GM23338 (cell line): ENCODE measurements around the gene PLA2G5. TPM values are rescaled to one million over a fixed set of nuclear protein-coding genes. Genes with fewer than 3 reads are reported as not detected.

Experiments
- ATAC-seq: fragments of 200-7000 bp; cut with Tn5 transposase; 3 replicates; pipeline ENCODE4 v1.9.1; 2020
- DNase-seq: peaks from one replicate; pipeline ENCODE4 v3.0.0-alpha.2; 2015; ENCODE audit warnings: low spot score
- H2AFZ ChIP-seq: fragments of 200-600 bp; sonication (generic); 2 replicates; pipeline ENCODE4 v1.8.0; 2016; ENCODE audit warnings: antibody characterized with exemption, mild to moderate bottlenecking, moderate library complexity
- H3F3A ChIP-seq: fragments of 200-600 bp; sonication (generic); replicated peaks from 2 replicates; pipeline ENCODE4 v1.8.0; 2017; ENCODE audit warnings: antibody characterized with exemption, mixed run types, low read depth
- H3K27ac ChIP-seq: fragments of 200-600 bp; sonication (generic); 2 replicates; pipeline ENCODE4 v1.6.1; 2016; ENCODE audit warnings: low read depth
- H3K27me3 ChIP-seq: fragments of 200-600 bp; sonication (generic); 2 replicates; pipeline ENCODE4 v1.8.0; 2016; ENCODE audit warnings: mild to moderate bottlenecking, mixed run types, moderate library complexity; ENCODE audit not compliant: insufficient read depth
- H3K36me3 ChIP-seq: fragments of 200-600 bp; sonication (generic); 2 replicates; pipeline ENCODE4 v1.8.0; 2016; ENCODE audit warnings: mild to moderate bottlenecking; ENCODE audit not compliant: insufficient read depth
- H3K4me1 ChIP-seq: fragments of 200-600 bp; sonication (generic); 2 replicates; pipeline ENCODE4 v1.8.0; 2016; ENCODE audit warnings: mild to moderate bottlenecking, moderate library complexity; ENCODE audit not compliant: insufficient read depth
- H3K4me2 ChIP-seq: fragments of 200-600 bp; sonication (generic); 2 replicates; pipeline ENCODE4 v1.7.1; 2017; ENCODE audit warnings: mixed run types
- H3K4me3 ChIP-seq: fragments of 200-600 bp; sonication (generic); 2 replicates; pipeline ENCODE4 v1.6.1; 2016; ENCODE audit warnings: mixed run types
- H3K79me2 ChIP-seq: fragments of 200-600 bp; sonication (generic); replicated peaks from 2 replicates; pipeline ENCODE4 v1.8.0; 2017; ENCODE audit warnings: mild to moderate bottlenecking; ENCODE audit not compliant: insufficient read depth
- H3K9me2 ChIP-seq: fragments of 200-600 bp; sonication (generic); 2 replicates; pipeline ENCODE4 v1.8.0; 2017; ENCODE audit not compliant: insufficient read depth
- H4K20me1 ChIP-seq: fragments of 200-600 bp; sonication (generic); replicated peaks from 2 replicates; pipeline ENCODE4 v1.8.0; 2017; ENCODE audit warnings: mild to moderate bottlenecking; ENCODE audit not compliant: insufficient read depth
- H3K27ac Mint-ChIP-seq: 2 replicates; pipeline ENCODE4 v1.8.0; 2020; ENCODE audit warnings: inconsistent platforms, mild to moderate bottlenecking, moderate library complexity, mixed read lengths
- H3K27me3 Mint-ChIP-seq: 3 replicates; pipeline ENCODE4 v1.8.0; 2022; ENCODE audit warnings: low read depth, mild to moderate bottlenecking, moderate library complexity, mixed read lengths, inconsistent platforms; ENCODE audit not compliant: insufficient read depth, poor library complexity
- H3K36me3 Mint-ChIP-seq: 3 replicates; pipeline ENCODE4 v1.8.0; 2021; ENCODE audit warnings: low read depth, mild to moderate bottlenecking, inconsistent platforms, moderate library complexity, mixed read lengths
- H3K4me1 Mint-ChIP-seq: 3 replicates; pipeline ENCODE4 v1.8.0; 2020; ENCODE audit warnings: mild to moderate bottlenecking, inconsistent platforms, mixed read lengths
- H3K4me3 Mint-ChIP-seq: 3 replicates; pipeline ENCODE4 v1.8.0; 2021; ENCODE audit warnings: moderate library complexity, mild to moderate bottlenecking, inconsistent platforms, mixed read lengths
- H3K9me3 Mint-ChIP-seq: 3 replicates; pipeline ENCODE4 v1.8.0; 2020; ENCODE audit warnings: moderate library complexity, mild to moderate bottlenecking, inconsistent platforms, mixed read lengths
- CREB1 ChIP-seq: fragments of 250-450 bp; sonication (Bioruptor Pico); IDR thresholded peaks from 2 replicates; pipeline ENCODE4 v1.5.0; 2020; ENCODE audit warnings: low read depth, mild to moderate bottlenecking, moderate library complexity
- CTCF ChIP-seq, 2 experiments: fragments of 200-600 bp in 1 of 2; sonication (generic) in 1 of 2; conservative IDR thresholded peaks; 2 replicates each; pipeline versions ENCODE4 v1.5.1 to v1.6.1; 2016 to 2017; ENCODE audit warnings: antibody characterized with exemption in 2 of 2, low read depth in 2 of 2, mild to moderate bottlenecking in 2 of 2, moderate library complexity in 1 of 2
- POLR2AphosphoS5 ChIP-seq: IDR thresholded peaks from 2 replicates; pipeline ENCODE4 v1.6.1; 2016; ENCODE audit warnings: antibody characterized with exemption, low read depth
- ZNF331 ChIP-seq: fragments of 250-450 bp; sonication (Bioruptor Pico); IDR thresholded peaks from 2 replicates; pipeline ENCODE4 v1.5.0; 2020; ENCODE audit warnings: low read depth, mild to moderate bottlenecking, moderate library complexity
- polyA plus RNA-seq: library from polyadenylated mRNA; unstranded; fragments of >200 nt; fragmentation: Nextera tagmentation; extraction: Ambion mirVana; gene quantifications from 2 replicates; pipeline ENCODE4 v1.2.1, GENCODE V29; 2016
- total RNA-seq: library from RNA; depleted of rRNA; stranded (reverse); fragments of >200 nt; shearing (Covaris generic); gene quantifications from 2 replicates; pipeline ENCODE4 v1.2.3, GENCODE V29; 2014
- TF ChIP-seq, protein P1 (sequence below): IDR thresholded peaks from 2 replicates; pipeline ENCODE4 v1.6.1; 2016; ENCODE audit warnings: antibody characterized with exemption
- TF ChIP-seq, protein P2 (sequence below): IDR thresholded peaks from one replicate; pipeline ENCODE4 v1.6.1; 2018; ENCODE audit warnings: antibody characterized with exemption; ENCODE audit not compliant: unreplicated experiment

The PLA2G5 gene
- total and polyA plus RNA-seq, 2 experiments from 2014 or later, result not detected

DNA sequence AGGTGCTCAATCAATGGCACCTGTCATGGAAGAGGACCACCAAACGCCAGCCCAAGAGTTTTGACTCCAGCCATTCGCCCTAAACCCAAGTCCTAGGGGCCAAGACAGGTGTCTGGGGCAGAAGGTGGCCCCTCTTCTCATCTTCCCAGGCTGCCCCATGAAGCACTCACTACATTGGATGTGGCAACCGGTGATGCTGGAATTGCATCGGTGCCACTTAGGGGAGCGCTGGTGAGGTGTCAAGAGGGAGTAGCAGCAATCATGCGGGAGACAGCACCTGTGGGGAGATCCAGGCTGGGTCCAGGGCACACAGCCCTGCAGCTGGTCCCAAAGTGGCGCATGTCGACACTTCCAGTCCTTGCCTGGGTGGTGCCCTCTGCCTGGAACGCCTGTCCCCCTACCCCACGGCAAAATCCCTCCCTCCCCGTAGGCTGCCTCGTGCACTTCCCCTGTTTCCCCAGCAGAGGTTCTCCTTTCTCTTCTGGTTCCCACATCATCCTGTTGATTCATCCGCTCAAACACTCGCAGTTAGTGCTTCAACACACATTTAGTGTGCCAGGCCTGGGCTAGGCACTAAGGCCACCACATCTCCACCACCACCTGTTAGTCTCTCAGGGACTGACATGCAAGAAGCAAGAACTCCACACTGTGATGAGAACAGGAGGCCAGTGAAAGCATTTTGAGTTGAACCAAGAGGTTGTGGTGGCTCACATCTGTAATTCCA is 30.8 kb downstream of the PLA2G5 start:
- Mint-ChIP-seq H3K27ac (no peak overlapping the region), H3K36me3 (peaks cover 35% of the 10 kb centered on the region; the same call in 2 of the 3 replicates), H3K9me3 (peaks cover 37% of the 10 kb centered on the region), H3K27me3 (peaks cover 3% of the 10 kb centered on the region), H3K4me1 (0 out of 3 replicates have a peak, but pooled peaks cover 2% of the 10 kb centered on the region), H3K4me3 (no peak overlapping the region)
- 0 out of 2 replicates have a peak overlapping the region, but pooled peaks have one; percentile 53 for H2AFZ ChIP-seq
- no peaks in the 10 kb centered on the region; the same call in 1 of the 2 replicates for H3K4me1 ChIP-seq
- no peak overlapping the region for H3K27ac ChIP-seq
- H3K9me2 ChIP-seq, result no peaks in the 10 kb centered on the region
- no peaks in the 10 kb centered on the region for H3K27me3 ChIP-seq
- no peaks in the 10 kb centered on the region; the same call in 1 of the 2 replicates for H3K36me3 ChIP-seq
- no peak overlapping the region for H3K4me3 ChIP-seq
- TF ChIP-seq CTCF (conservative IDR thresholded peaks at IDR 0.05; ENCODE audit: low read depth in 2 of 2), result peak; percentile 74 to 87
- no peak for TF ChIP-seq CREB1 (CRISPR knock-in tag)
- no peaks in the 10 kb centered on the region for H3F3A ChIP-seq
- peak; percentile 86 for DNase-seq
- H4K20me1 ChIP-seq, result no peaks in the 10 kb centered on the region
- H3K4me2 ChIP-seq, result no peak overlapping the region
- no peaks in the 10 kb centered on the region for H3K79me2 ChIP-seq
- peak; percentile 99 for ATAC-seq

GRCh38 chr1:20102875-20103274 is 32.9 kb downstream of the PLA2G5 start:
- H3F3A ChIP-seq, result no peaks in the 10 kb centered on the region
- Mint-ChIP-seq H3K27ac (no peak overlapping the region), H3K36me3 (peaks cover 17% of the 10 kb centered on the region; the same call in 2 of the 3 replicates), H3K27me3 (no peaks in the 10 kb centered on the region), H3K9me3 (peaks cover 21% of the 10 kb centered on the region), H3K4me3 (no peak overlapping the region), H3K4me1 (0 out of 3 replicates have a peak, but pooled peaks cover 2% of the 10 kb centered on the region)
- no peaks in the 10 kb centered on the region; the same call in 1 of the 2 replicates for H3K4me1 ChIP-seq
- no peak for ATAC-seq
- H4K20me1 ChIP-seq, result no peaks in the 10 kb centered on the region
- no peak overlapping the region for H2AFZ ChIP-seq
- no peak for DNase-seq
- H3K4me2 ChIP-seq, result no peak overlapping the region
- H3K27ac ChIP-seq, result no peak overlapping the region
- no peaks in the 10 kb centered on the region for H3K27me3 ChIP-seq
- H3K4me3 ChIP-seq, result no peak overlapping the region
- no peak for TF ChIP-seq ZNF331 (CRISPR knock-in tag)
- TF ChIP-seq, protein P1, sequence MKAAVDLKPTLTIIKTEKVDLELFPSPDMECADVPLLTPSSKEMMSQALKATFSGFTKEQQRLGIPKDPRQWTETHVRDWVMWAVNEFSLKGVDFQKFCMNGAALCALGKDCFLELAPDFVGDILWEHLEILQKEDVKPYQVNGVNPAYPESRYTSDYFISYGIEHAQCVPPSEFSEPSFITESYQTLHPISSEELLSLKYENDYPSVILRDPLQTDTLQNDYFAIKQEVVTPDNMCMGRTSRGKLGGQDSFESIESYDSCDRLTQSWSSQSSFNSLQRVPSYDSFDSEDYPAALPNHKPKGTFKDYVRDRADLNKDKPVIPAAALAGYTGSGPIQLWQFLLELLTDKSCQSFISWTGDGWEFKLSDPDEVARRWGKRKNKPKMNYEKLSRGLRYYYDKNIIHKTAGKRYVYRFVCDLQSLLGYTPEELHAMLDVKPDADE, result no peak
- H3K36me3 ChIP-seq, result no peaks in the 10 kb centered on the region
- no peaks in the 10 kb centered on the region for H3K9me2 ChIP-seq
- no peaks in the 10 kb centered on the region for H3K79me2 ChIP-seq

DNA sequence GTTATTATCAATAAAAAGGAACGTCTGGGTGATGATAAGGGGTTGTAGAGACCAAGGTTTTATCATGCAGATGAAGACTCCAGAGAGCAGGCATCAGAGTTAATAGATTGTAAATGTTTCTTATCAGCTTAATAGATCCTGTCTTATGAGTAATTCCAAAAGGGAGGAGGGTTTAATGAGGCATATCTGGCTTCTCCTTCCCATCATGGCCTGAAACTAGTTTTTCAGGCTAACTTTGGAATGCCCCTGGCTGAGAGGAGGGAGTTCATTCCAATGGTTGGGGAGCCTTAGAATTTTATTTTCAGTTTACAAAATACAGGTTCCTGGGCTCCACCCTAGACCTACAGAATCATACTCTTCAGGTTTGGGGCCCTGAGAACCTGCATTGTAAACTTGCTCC is 35.9 kb downstream of the PLA2G5 start:
- H3K27ac Mint-ChIP-seq, result no peak overlapping the region
- H3K4me1 Mint-ChIP-seq, result peaks cover 11% of the 10 kb centered on the region
- TF ChIP-seq, protein P2, sequence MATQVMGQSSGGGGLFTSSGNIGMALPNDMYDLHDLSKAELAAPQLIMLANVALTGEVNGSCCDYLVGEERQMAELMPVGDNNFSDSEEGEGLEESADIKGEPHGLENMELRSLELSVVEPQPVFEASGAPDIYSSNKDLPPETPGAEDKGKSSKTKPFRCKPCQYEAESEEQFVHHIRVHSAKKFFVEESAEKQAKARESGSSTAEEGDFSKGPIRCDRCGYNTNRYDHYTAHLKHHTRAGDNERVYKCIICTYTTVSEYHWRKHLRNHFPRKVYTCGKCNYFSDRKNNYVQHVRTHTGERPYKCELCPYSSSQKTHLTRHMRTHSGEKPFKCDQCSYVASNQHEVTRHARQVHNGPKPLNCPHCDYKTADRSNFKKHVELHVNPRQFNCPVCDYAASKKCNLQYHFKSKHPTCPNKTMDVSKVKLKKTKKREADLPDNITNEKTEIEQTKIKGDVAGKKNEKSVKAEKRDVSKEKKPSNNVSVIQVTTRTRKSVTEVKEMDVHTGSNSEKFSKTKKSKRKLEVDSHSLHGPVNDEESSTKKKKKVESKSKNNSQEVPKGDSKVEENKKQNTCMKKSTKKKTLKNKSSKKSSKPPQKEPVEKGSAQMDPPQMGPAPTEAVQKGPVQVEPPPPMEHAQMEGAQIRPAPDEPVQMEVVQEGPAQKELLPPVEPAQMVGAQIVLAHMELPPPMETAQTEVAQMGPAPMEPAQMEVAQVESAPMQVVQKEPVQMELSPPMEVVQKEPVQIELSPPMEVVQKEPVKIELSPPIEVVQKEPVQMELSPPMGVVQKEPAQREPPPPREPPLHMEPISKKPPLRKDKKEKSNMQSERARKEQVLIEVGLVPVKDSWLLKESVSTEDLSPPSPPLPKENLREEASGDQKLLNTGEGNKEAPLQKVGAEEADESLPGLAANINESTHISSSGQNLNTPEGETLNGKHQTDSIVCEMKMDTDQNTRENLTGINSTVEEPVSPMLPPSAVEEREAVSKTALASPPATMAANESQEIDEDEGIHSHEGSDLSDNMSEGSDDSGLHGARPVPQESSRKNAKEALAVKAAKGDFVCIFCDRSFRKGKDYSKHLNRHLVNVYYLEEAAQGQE, result no peak
- TF ChIP-seq POLR2AphosphoS5, result no peak

More for the DNA sequence above, 35.9 kb downstream of the PLA2G5 start:
- Histone ChIP-seq H3K4me3 (no peak overlapping the region), H3K4me1 (no peaks in the 10 kb centered on the region; the same call in 1 of the 2 replicates), H3K27ac (no peak overlapping the region), H3K36me3 (no peaks in the 10 kb centered on the region), H3F3A (no peaks in the 10 kb centered on the region), H3K79me2 (no peaks in the 10 kb centered on the region), H3K27me3 (no peaks in the 10 kb centered on the region), H3K4me2 (no peak overlapping the region), H3K9me2 (no peaks in the 10 kb centered on the region), H4K20me1 (no peaks in the 10 kb centered on the region), H2AFZ (no peak overlapping the region)
- peaks cover 9% of the 10 kb centered on the region; the same call in 2 of the 3 replicates for H3K36me3 Mint-ChIP-seq
- peaks cover 12% of the 10 kb centered on the region for H3K9me3 Mint-ChIP-seq
- no peaks in the 10 kb centered on the region for H3K27me3 Mint-ChIP-seq
- no peak for DNase-seq
- ATAC-seq, result no peak
- H3K4me3 Mint-ChIP-seq, result no peak overlapping the region
